AG09319 (cell line): ENCODE results near the gene CARNS1.

Experiments
- DNase-seq: peaks from one replicate; pipeline ENCODE4 v3.0.0-alpha.2; 2010; ENCODE audit warnings: low read depth; ENCODE audit errors: extremely low read depth
- TF ChIP-seq, protein P1 (sequence below): IDR thresholded peaks from 2 replicates; pipeline ENCODE4 v1.5.1; 2011; ENCODE audit warnings: low read depth, mild to moderate bottlenecking, inconsistent platforms, low read length, moderate library complexity

Gene CARNS1

GRCh38 chr11:67450796-67451657, 35.5 kb downstream of the CARNS1 start:
- TF ChIP-seq, protein P1, sequence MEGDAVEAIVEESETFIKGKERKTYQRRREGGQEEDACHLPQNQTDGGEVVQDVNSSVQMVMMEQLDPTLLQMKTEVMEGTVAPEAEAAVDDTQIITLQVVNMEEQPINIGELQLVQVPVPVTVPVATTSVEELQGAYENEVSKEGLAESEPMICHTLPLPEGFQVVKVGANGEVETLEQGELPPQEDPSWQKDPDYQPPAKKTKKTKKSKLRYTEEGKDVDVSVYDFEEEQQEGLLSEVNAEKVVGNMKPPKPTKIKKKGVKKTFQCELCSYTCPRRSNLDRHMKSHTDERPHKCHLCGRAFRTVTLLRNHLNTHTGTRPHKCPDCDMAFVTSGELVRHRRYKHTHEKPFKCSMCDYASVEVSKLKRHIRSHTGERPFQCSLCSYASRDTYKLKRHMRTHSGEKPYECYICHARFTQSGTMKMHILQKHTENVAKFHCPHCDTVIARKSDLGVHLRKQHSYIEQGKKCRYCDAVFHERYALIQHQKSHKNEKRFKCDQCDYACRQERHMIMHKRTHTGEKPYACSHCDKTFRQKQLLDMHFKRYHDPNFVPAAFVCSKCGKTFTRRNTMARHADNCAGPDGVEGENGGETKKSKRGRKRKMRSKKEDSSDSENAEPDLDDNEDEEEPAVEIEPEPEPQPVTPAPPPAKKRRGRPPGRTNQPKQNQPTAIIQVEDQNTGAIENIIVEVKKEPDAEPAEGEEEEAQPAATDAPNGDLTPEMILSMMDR: no peak
- DNase-seq: no peak

GRCh38 chr11:67451658-67451976, 36.1 kb downstream of the CARNS1 start:
- DNase-seq: no peak
- TF ChIP-seq, protein P1: no peak

GRCh38 chr11:67452141-67452952, 36.9 kb downstream of the CARNS1 start, which contains the start of gene GPR152:
Gene GPR152, minus strand, starts transcription at chr11:67452729. Its CDS starts 5 bp downstream, at chr11:67452724.
- TF ChIP-seq, protein P1: no peak
- no peak for DNase-seq

- DNase-seq: no peak
- TF ChIP-seq, protein P1: no peak
Measured at GRCh38 chr11:67453816-67454732, 38.6 kb downstream of the CARNS1 start.

DNA sequence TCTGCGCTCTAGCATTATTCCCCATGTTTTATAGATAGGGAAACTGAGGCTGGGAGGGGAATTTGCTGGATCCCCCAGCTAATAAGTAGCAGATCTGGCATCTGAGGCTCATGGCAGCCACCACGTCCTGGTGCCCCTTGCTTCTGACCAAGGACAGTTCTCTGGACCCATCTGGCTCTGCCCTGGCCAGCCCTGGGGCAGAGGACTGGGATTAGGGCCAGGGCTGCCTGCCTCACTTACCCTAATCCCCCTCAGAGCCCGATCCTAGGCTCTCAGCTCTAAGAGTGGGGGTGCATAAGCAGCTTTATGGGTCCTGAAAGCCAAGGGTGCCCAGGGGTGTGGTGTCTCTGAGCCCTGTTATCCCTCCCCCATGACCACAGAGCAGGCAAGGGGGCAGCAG, 39.6 kb downstream of the CARNS1 start, which contains the start of gene CABP4:
CABP4 (plus strand) TSS at position 301 of the 400 bp plus-strand sequence; CDS start at position 371, 70 bp downstream.
- DNase-seq: no peak
- TF ChIP-seq, protein P1: no peak

DNA sequence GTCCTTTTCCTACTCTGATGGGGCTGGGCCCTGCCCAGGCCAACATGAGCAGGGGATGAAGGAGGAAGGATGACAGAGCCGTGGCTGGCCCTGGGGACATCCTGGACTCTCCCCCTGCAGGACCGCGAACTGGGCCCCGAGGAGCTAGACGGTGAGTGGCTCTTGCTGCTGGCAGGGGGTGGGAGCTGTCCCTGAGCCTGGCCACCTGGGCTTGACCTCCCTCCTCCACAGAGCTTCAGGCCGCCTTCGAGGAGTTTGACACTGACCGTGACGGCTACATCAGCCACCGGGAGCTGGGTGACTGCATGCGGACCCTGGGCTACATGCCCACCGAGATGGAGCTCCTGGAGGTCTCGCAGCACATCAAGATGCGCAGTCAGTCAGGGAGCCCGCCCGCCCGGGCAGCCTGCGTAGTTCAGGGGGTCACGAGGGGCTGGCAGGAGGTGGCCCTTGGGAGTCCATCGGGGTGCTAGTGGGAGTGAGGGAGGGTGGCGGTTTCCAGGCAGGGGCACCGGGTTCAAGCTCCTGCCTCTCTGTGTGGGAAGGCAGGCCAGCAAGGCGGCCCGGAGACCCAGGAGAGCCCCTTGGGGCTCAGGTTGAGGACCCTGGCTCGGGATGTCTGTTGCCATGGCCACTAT, 40.7 kb downstream of the CARNS1 start:
- TF ChIP-seq, protein P1: no peak
- no peak for DNase-seq
